Measurements from ENCODE around the gene MAB21L4. TPM values are rescaled to one million over a fixed set of nuclear protein-coding genes. Genes with fewer than 3 reads are reported as not detected.

Gene MAB21L4
- total RNA-seq, 1 donor from 2014 or later = not detected

- Mint-ChIP-seq H3K36me3 (ENCODE audit: low read depth, unreplicated experiment) (no peaks in the 10 kb centered on the region), H3K27me3 (ENCODE audit: unreplicated experiment) (peaks cover 5% of the 10 kb centered on the region), H3K27ac (ENCODE audit: unreplicated experiment) (no peak overlapping the region), H3K9me3 (ENCODE audit: unreplicated experiment) (no peaks in the 10 kb centered on the region), H3K4me3 (ENCODE audit: unreplicated experiment) (no peak overlapping the region), H3K4me1 (ENCODE audit: unreplicated experiment) (no peaks in the 10 kb centered on the region)
- no peak for TF ChIP-seq CTCF (IDR thresholded peaks at IDR 0.05; ENCODE audit: unreplicated experiment)
- no peak for DNase-seq (ENCODE audit: low spot score)
Measured at GRCh38 chr2:240876475-240877251, 19.3 kb downstream of the MAB21L4 start.

GRCh38 chr2:240876035-240876474, 19.9 kb downstream of the MAB21L4 start:
- Mint-ChIP-seq H3K36me3 (ENCODE audit: low read depth, unreplicated experiment) (no peaks in the 10 kb centered on the region), H3K4me3 (ENCODE audit: unreplicated experiment) (no peak overlapping the region), H3K4me1 (ENCODE audit: unreplicated experiment) (no peaks in the 10 kb centered on the region), H3K27ac (ENCODE audit: unreplicated experiment) (no peak overlapping the region), H3K27me3 (ENCODE audit: unreplicated experiment) (peaks cover 5% of the 10 kb centered on the region), H3K9me3 (ENCODE audit: unreplicated experiment) (no peaks in the 10 kb centered on the region)
- no peak for TF ChIP-seq CTCF (IDR thresholded peaks at IDR 0.05; ENCODE audit: unreplicated experiment)
- no peak for DNase-seq (ENCODE audit: low spot score)

- no peaks in the 10 kb centered on the region for H3K36me3 Mint-ChIP-seq (ENCODE audit: low read depth, unreplicated experiment)
- H3K27me3 Mint-ChIP-seq (ENCODE audit: unreplicated experiment) = peaks cover 5% of the 10 kb centered on the region
- no peaks in the 10 kb centered on the region for H3K4me1 Mint-ChIP-seq (ENCODE audit: unreplicated experiment)
- DNase-seq (ENCODE audit: low spot score) = no peak
- H3K27ac Mint-ChIP-seq (ENCODE audit: unreplicated experiment) = no peak overlapping the region
- H3K4me3 Mint-ChIP-seq (ENCODE audit: unreplicated experiment) = no peak overlapping the region
- no peak for TF ChIP-seq CTCF (IDR thresholded peaks at IDR 0.05; ENCODE audit: unreplicated experiment)
- H3K9me3 Mint-ChIP-seq (ENCODE audit: unreplicated experiment) = no peaks in the 10 kb centered on the region
Measured at GRCh38 chr2:240875228-240876034, 20.5 kb downstream of the MAB21L4 start.

GRCh38 chr2:240874715-240875227, 21.2 kb downstream of the MAB21L4 start:
- DNase-seq (ENCODE audit: low spot score) = no peak
- TF ChIP-seq CTCF (IDR thresholded peaks at IDR 0.05; ENCODE audit: unreplicated experiment) = no peak
- Mint-ChIP-seq H3K9me3 (ENCODE audit: unreplicated experiment) (no peaks in the 10 kb centered on the region), H3K27ac (ENCODE audit: unreplicated experiment) (no peak overlapping the region), H3K4me3 (ENCODE audit: unreplicated experiment) (no peak overlapping the region), H3K27me3 (ENCODE audit: unreplicated experiment) (peaks cover 5% of the 10 kb centered on the region), H3K36me3 (ENCODE audit: low read depth, unreplicated experiment) (no peaks in the 10 kb centered on the region), H3K4me1 (ENCODE audit: unreplicated experiment) (no peaks in the 10 kb centered on the region)

Data from endothelial cell (in vitro differentiated cells).